Measurements from ENCODE around the gene SMCO4.

DNA sequence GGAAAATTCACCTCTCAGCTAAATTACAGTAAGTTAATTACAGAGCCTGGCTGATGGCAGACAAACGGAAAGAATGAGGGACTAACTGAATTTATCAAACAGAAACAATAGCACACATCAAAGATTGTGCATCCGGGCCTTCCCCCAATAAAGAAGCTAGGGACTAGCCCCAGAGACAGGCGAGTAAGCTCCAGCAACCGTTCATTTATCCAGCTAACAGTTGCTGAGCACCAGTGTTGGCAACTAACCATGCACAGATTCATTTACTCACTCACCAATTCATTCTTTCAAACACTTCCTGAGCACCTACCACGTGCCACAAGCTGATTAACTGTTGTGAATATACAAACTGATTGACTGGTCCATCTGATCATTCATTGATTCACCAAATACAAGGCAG, 51.2 kb downstream of the SMCO4 start:
- TF ChIP-seq, protein P1, sequence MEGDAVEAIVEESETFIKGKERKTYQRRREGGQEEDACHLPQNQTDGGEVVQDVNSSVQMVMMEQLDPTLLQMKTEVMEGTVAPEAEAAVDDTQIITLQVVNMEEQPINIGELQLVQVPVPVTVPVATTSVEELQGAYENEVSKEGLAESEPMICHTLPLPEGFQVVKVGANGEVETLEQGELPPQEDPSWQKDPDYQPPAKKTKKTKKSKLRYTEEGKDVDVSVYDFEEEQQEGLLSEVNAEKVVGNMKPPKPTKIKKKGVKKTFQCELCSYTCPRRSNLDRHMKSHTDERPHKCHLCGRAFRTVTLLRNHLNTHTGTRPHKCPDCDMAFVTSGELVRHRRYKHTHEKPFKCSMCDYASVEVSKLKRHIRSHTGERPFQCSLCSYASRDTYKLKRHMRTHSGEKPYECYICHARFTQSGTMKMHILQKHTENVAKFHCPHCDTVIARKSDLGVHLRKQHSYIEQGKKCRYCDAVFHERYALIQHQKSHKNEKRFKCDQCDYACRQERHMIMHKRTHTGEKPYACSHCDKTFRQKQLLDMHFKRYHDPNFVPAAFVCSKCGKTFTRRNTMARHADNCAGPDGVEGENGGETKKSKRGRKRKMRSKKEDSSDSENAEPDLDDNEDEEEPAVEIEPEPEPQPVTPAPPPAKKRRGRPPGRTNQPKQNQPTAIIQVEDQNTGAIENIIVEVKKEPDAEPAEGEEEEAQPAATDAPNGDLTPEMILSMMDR (conservative IDR thresholded peaks at IDR 0.05) = no peak
- no peak for TF ChIP-seq EZH2 (IDR thresholded peaks at IDR 0.05; ENCODE audit: low read depth)
